Endothelial cell of umbilical vein (primary cell): ENCODE measurements around the gene NRCAM. TPM values are rescaled to one million over a fixed set of nuclear protein-coding genes. Genes with fewer than 3 reads are reported as not detected.

Experiments
- BruUV-seq: library from RNA; stranded (reverse); fragments of 400-500 nt; replicated peaks from 2 replicates; lab custom pipeline; 2021; lab: Mats Ljungman, UMichigan
- CTCF ChIA-PET: fragments of 300-600, 350-600 bp; sonication (Branson Sonifier 250); formaldehyde crosslinking; loops from one replicate; lab custom pipeline; 2021; ENCODE audit warnings: antibody characterized with exemption, inconsistent platforms; lab: Charles Lee
- POLR2A ChIA-PET: fragments of 300-600, 350-600 bp; sonication (Branson Sonifier 250); formaldehyde crosslinking; loops from one replicate; lab custom pipeline; 2021; ENCODE audit warnings: antibody characterized with exemption, inconsistent platforms; lab: Charles Lee
- DNase-seq: peaks from one replicate; pipeline ENCODE4 v3.0.0-alpha.2; 2011; ENCODE audit warnings: low read depth, low spot score
- FAIRE-seq: peaks from 2 replicates; lab custom pipeline; 2011; peaks lifted over from hg19 to GRCh38; lab: Jason Lieb, UNC
- H2AFZ ChIP-seq: 2 replicates; pipeline ENCODE4 v1.6.0; 2012; ENCODE audit warnings: low read depth, low read length, control low read depth, inconsistent platforms
- H3K27ac ChIP-seq: 2 replicates; pipeline ENCODE4 v1.5.1; 2011; ENCODE audit warnings: low read depth, mild to moderate bottlenecking, control low read depth, low read length, moderate library complexity; ENCODE audit not compliant: insufficient read depth
- H3K27me3 ChIP-seq, 2 experiments: 2 replicates each; pipeline versions ENCODE4 v1.6.0 to v1.6.1; 2011; ENCODE audit warnings: low read length in 2 of 2, mixed read lengths in 1 of 2; ENCODE audit not compliant: control insufficient read depth in 2 of 2, insufficient read depth in 2 of 2
- H3K36me3 ChIP-seq, 2 experiments: 2 replicates in 1 of 2; 3 replicates in 1 of 2; pipeline ENCODE4 v1.5.1; 2011; ENCODE audit warnings: low read length in 2 of 2, mild to moderate bottlenecking in 1 of 2, moderate library complexity in 1 of 2; ENCODE audit not compliant: control insufficient read depth in 2 of 2, insufficient read depth in 2 of 2; ENCODE audit errors: extremely low read depth in 1 of 2
- H3K4me1 ChIP-seq: 3 replicates; pipeline ENCODE4 v1.5.1; 2011; ENCODE audit warnings: mild to moderate bottlenecking, low read length; ENCODE audit not compliant: control insufficient read depth, insufficient read depth; ENCODE audit errors: extremely low read depth
- H3K4me2 ChIP-seq: 2 replicates; pipeline ENCODE4 v1.6.1; 2011; ENCODE audit warnings: low read length, control low read depth, mixed read lengths; ENCODE audit not compliant: insufficient read depth
- H3K4me3 ChIP-seq, 3 experiments: fragments of 200-600 bp in 1 of 3; sonication (generic), shearing (Covaris generic) in 1 of 3; replicated peaks in 1 of 3; 2 replicates each; pipeline ENCODE4 v1.5.1; 2011 to 2016; ENCODE audit warnings: control low read depth in 3 of 3, low read length in 3 of 3, mild to moderate bottlenecking in 2 of 3, inconsistent platforms in 1 of 3, low read depth in 1 of 3, moderate library complexity in 1 of 3; ENCODE audit not compliant: insufficient read depth in 1 of 3
- H3K79me2 ChIP-seq: 2 replicates; pipeline ENCODE4 v1.6.0; 2012; ENCODE audit warnings: low read length, inconsistent platforms; ENCODE audit not compliant: control insufficient read depth, insufficient read depth
- H3K9ac ChIP-seq: replicated peaks from 2 replicates; pipeline ENCODE3; 2011; ENCODE audit warnings: low read length, control low read depth; ENCODE audit not compliant: insufficient read depth; ENCODE audit errors: extremely low read depth
- H3K9me1 ChIP-seq: replicated peaks from 3 replicates; pipeline ENCODE4 v1.6.0; 2011; ENCODE audit warnings: mild to moderate bottlenecking, low read length; ENCODE audit not compliant: control insufficient read depth, insufficient read depth; ENCODE audit errors: extremely low read depth
- H3K9me3 ChIP-seq: replicated peaks from 2 replicates; pipeline ENCODE4 v1.5.1; 2012; ENCODE audit warnings: low read length, inconsistent platforms; ENCODE audit not compliant: control insufficient read depth, insufficient read depth
- H4K20me1 ChIP-seq: replicated peaks from 2 replicates; pipeline ENCODE3; 2011; ENCODE audit warnings: mild to moderate bottlenecking, low read length; ENCODE audit not compliant: control insufficient read depth, insufficient read depth; ENCODE audit errors: extremely low read depth
- CTCF ChIP-seq, 2 donors: IDR thresholded peaks; 1 replicate in 1 of 2; 2 replicates in 1 of 2; pipeline ENCODE4 v1.5.1; 2011; ENCODE audit warnings: low read length in 2 of 2, mild to moderate bottlenecking in 2 of 2, moderate library complexity in 2 of 2, control low read depth in 1 of 2, inconsistent platforms in 1 of 2, low read depth in 1 of 2; ENCODE audit not compliant: insufficient read depth in 1 of 2; ENCODE audit errors: extremely low read depth in 1 of 2
- EZH2 ChIP-seq: IDR thresholded peaks from 2 replicates; pipeline ENCODE4 v1.6.1; 2012; ENCODE audit warnings: borderline replicate concordance, low read depth, mild to moderate bottlenecking, moderate library complexity, low read length, inconsistent platforms; ENCODE audit not compliant: severe bottlenecking
- FOS ChIP-seq: IDR thresholded peaks from 2 replicates; pipeline ENCODE4 v1.6.1; 2011; ENCODE audit warnings: mild to moderate bottlenecking, low read length, moderate library complexity, borderline replicate concordance; ENCODE audit not compliant: insufficient read depth
- GATA2 ChIP-seq: IDR thresholded peaks from 2 replicates; pipeline ENCODE4 v1.7.0; 2011; ENCODE audit warnings: low read depth, mild to moderate bottlenecking, moderate library complexity, mixed read lengths, low read length; ENCODE audit not compliant: insufficient read length, insufficient read depth
- JUN ChIP-seq: IDR thresholded peaks from 2 replicates; pipeline ENCODE4 v1.6.1; 2011; ENCODE audit warnings: borderline replicate concordance, low read depth; ENCODE audit not compliant: insufficient read length, insufficient read depth
- MYC ChIP-seq: IDR thresholded peaks from one replicate; pipeline ENCODE4 v1.6.1; 2011; ENCODE audit warnings: mild to moderate bottlenecking, low read depth, low read length
- POLR2A ChIP-seq: IDR thresholded peaks from 2 replicates; pipeline ENCODE4 v1.6.1; 2012; ENCODE audit warnings: low read depth, mild to moderate bottlenecking, control low read depth, low read length
- POLR2AphosphoS5 ChIP-seq: IDR thresholded peaks from 2 replicates; pipeline ENCODE4 v1.6.1; 2012; ENCODE audit warnings: low read depth, mild to moderate bottlenecking, control low read depth, low read length, moderate library complexity; ENCODE audit not compliant: insufficient read depth
- dilution Hi-C: fragments of 300-500 bp; cut with MboI; formaldehyde crosslinking; loops from one replicate; pipeline ENCODE4 v1.15.0; 2019; ENCODE audit warnings: low sequenced_read_pairs; ENCODE audit not compliant: extremely low pct_ligation_motif_present
- intact Hi-C: fragments of 100-400 bp; cut with micrococcal nuclease; formaldehyde crosslinking; loops from one replicate; pipeline ENCODE4 v1.10.0; 2022
- polyA plus RNA-seq, 4 experiments: library from polyadenylated mRNA; depleted of rRNA in 3 of 4; stranded (reverse) in 3 of 4; unstranded in 1 of 4; fragments of >200 nt; gene quantifications; 2 replicates each; pipeline versions ENCODE4 v1.2.1 to v1.2.3, GENCODE V29; 2011 to 2012; ENCODE audit warnings: missing spikeins in 1 of 4
- total RNA-seq: library from RNA; stranded (reverse); gene quantifications from 2 replicates; pipeline ENCODE4 v1.2.3, GENCODE V29; 2021
- TF ChIP-seq, protein P1 (sequence below): IDR thresholded peaks from 2 replicates; pipeline ENCODE4 v1.6.1; 2011; ENCODE audit not compliant: insufficient read depth, insufficient read length

The NRCAM gene
- total and polyA plus RNA-seq, 2 donors (not counting 3 experiments of a cell fraction or from before 2014, with no cell fraction given) = 26.0 to 47.6 TPM

- no TSS peak for BruUV-seq
- ChIA-PET POLR2A (interaction anchor here (0.5 kb wide), 1 partner anchor 398 kb away, joined by 4 read pairs; no protein-coding TSS in a partner anchor), CTCF (interaction anchor here (0.6 to 1.1 kb wide), 5 partner anchors 9 to 46 kb away, joined by 3 to 6 read pairs (median 3); no protein-coding TSS in a partner anchor)
- Histone ChIP-seq H3K27me3 (no peaks in the 10 kb centered on the region), H3K79me2 (peaks cover 50% of the 10 kb centered on the region), H3K4me2 (no peak overlapping the region), H3K9me1 (no peaks in the 10 kb centered on the region), H2AFZ (no peak overlapping the region), H3K36me3 (no peaks in the 10 kb centered on the region), H3K9me3 (no peaks in the 10 kb centered on the region), H3K9ac (peak overlapping the region; percentile 12), H3K4me3 (no peak overlapping the region), H3K4me1 (peaks cover 46% of the 10 kb centered on the region), H4K20me1 (no peaks in the 10 kb centered on the region), H3K27ac (peak overlapping the region; percentile 88)
- TF ChIP-seq FOS (peak; percentile 49), POLR2AphosphoS5 (no peak)
- FAIRE-seq (peak; percentile 61), DNase-seq (peak; percentile 41)
- dilution Hi-C loops = no loop called here
- intact Hi-C loops = no loop called here
Observed at GRCh38 chr7:108413782-108414492, 42.3 kb downstream of the NRCAM start.

- POLR2A ChIA-PET = no interaction called here
- FAIRE-seq (no peak), DNase-seq (no peak)
- Histone ChIP-seq H2AFZ (no peak overlapping the region), H3K27ac (peak overlapping the region; percentile 88), H3K27me3 (no peaks in the 10 kb centered on the region), H3K4me3 (no peak overlapping the region), H3K36me3 (no peaks in the 10 kb centered on the region), H3K4me2 (no peak overlapping the region), H3K9me3 (no peaks in the 10 kb centered on the region), H3K4me1 (peaks cover 40% of the 10 kb centered on the region), H3K9ac (no peak overlapping the region), H4K20me1 (no peaks in the 10 kb centered on the region), H3K9me1 (no peaks in the 10 kb centered on the region), H3K79me2 (peaks cover 49% of the 10 kb centered on the region)
- TF ChIP-seq CTCF (IDR thresholded peaks at IDR 0.05; ENCODE audit: extremely low read depth in 1 of 2, insufficient read depth in 1 of 2, low read depth in 1 of 2, low read length in 2 of 2) = no peak
- no peak for TF ChIP-seq JUN
- TF ChIP-seq EZH2 = no peak
- TF ChIP-seq FOS = no peak
- TF ChIP-seq POLR2AphosphoS5 = no peak
- no peak for TF ChIP-seq MYC
- TF ChIP-seq GATA2 = no peak
- TF ChIP-seq, protein P1, sequence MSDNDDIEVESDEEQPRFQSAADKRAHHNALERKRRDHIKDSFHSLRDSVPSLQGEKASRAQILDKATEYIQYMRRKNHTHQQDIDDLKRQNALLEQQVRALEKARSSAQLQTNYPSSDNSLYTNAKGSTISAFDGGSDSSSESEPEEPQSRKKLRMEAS = no peak
- no peak for TF ChIP-seq POLR2A
- BruUV-seq = no TSS peak
- dilution Hi-C loops = no loop called here
- intact Hi-C loops = no loop called here
- CTCF ChIA-PET = interaction anchor here (0.6 to 1.1 kb wide), 3 partner anchors 11 to 46 kb away, joined by 3 to 6 read pairs (median 3); no protein-coding TSS in a partner anchor
Observed at GRCh38 chr7:108413337-108413736, 42.9 kb downstream of the NRCAM start.
